NCI-H82 treated with DMSO at 0.1 percent for 48 hours (cell line): ENCODE measurements around the gene RNF166.

Experiments used
- DNase-seq: peaks from one replicate; lab custom pipeline; 2025; ENCODE audit not compliant: unreplicated experiment; lab: John Stamatoyannopoulos, UW

RNF166 gene

GRCh38 chr16:88739977-88740726, 33.9 kb upstream of the RNF166 start:
- DNase-seq, result no peak

DNA sequence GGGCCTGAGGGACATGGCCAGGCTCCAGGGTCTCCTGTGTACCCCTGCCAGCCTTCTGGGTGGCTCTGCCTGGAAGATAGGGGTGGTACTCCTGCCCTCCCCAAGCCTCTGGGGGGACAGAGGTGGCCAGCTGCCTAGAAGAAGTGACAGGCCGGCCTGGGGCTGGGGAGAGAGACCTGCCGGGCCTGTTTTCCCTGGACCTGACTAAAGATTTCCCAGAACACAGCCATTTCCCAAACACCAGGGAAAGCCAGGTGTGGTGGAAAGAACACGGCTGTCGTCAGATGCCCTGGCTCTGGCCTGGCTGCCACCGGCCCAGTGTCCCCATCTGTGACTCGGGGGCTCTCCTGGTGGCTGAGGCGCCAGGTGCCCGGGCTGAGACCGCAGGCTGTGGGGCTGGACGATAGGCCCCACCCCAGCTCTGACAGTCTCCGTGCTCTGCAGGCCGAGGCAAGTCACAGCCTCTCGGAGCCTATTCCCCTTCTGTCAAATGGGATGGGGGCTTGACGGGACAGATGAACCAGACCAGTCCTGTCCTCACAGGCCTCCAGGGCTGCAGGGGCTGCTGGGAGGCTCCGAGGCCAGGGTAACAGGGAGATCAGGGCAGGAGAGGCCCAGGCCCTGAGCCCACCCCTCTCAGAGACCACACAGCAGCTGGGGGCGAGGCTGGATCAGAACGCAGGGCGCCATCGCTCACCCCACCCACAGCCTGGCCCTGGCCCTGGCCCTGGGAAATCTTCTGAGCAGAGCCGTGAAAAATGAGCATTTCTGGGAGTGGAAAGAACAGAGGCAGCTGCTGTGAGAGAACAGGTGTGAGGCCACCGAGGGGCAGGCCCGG, 33.1 kb upstream of the RNF166 start:
- no peak for DNase-seq

GRCh38 chr16:88738151-88739084, 32.2 kb upstream of the RNF166 start:
- DNase-seq, result no peak

DNA sequence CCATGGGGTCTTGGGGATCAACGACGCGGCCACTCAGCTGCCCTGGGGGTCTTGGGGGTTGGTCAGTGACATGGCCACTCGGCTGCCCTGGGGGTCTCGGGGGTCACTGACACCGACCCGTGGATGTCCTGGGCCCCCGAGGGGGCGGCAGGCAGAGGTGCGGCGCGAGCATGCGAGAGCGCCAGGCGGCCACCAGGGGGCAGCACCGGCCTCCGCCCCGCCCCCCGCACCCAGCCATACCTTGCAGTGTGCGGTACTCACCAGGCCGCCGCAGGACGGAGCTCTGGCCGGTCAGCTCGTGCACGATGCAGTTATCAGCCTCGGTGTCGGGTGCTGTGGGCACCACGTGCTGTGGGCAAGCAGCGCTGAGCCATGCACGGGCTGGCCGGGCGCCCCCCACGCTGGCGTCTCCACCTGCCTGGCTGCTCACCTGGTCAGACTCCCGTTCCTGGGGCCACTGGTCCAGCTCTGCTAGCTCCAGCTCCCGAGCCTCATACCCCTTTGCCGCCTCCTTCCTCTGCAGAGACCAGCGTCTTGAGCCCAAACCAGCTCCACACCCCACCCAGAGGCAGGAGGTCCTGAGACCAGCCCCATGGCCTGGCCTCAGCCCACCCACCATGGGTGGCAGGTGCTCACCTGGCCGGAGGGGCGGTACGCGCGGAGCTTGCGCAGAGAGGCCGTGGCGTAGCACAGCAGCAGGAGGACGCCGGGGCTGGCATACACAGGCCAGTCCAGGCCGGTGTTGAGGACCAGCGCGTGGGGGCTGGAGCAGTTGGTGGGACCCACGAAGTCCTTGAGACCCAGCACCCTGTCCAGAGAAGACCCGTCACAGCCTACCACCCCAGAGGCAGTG, 31.3 kb upstream of the RNF166 start:
- DNase-seq, result no peak

DNA sequence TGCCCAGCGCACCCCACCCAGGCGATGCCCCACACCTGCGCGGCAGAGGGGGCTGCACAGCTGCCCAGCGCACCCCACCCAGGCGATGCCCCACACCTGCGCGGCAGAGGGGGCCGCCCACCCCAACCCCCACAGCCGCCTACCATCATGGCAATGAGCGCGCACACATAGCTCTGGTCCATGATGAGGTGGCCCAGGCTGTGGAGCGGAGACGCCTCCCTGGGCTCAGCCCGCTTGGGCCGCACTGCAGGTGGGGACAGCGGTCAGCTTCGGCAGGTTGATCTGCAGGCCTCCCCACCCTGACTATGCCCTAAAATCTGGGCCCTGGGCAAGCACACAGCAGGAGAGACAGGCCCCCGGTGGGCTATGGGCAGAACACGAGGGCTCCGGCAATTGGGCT, 30.3 kb upstream of the RNF166 start:
- no peak for DNase-seq

DNA sequence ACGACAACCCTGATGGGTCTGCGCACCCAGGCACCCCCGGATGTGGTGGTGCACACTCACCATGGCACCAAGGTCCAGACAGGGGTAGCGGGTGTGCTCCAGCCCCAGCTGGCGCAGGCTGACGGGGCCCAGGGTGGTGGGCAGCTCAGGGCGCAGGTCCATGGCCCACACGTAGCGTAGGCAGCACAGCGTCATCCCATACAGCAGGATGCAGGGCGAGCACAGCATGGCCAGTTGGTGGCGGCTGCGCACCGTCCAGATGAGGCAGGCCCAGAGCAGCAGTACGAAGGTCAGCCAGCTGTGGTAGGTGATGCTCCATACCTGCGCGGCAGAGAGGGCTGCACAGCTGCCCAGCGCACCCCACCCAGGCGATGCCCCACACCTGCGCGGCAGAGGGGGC, 29.9 kb upstream of the RNF166 start:
- DNase-seq, result no peak

- DNase-seq, result no peak
Measured at GRCh38 chr16:88735616-88736015, 29.4 kb upstream of the RNF166 start.

DNA sequence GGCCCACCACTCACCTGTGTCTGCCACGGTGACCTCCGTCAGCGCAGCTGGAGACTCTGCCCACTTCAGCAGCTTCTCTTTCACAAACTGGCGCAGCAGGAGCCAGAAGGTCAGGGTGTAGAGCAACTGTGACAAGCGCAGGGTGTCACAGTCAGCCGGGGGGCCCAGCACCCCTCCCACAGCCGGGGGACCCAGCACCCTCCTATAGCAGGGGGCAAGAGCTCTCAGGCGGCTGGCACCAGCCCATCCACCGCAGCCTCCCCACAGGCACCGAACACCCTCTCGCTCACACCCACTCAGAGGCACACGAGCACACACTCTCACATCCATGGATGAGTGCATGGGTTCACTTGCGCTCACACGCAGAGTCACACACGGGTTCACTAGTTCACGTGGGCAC, 28.9 kb upstream of the RNF166 start:
- DNase-seq, result no peak

- DNase-seq, result no peak
Measured at GRCh38 chr16:88734361-88734728, 28.1 kb upstream of the RNF166 start.

GRCh38 chr16:88733630-88734360, 27.6 kb upstream of the RNF166 start:
- no peak for DNase-seq

GRCh38 chr16:88732961-88733294, 26.7 kb upstream of the RNF166 start:
- no peak for DNase-seq

GRCh38 chr16:88732172-88732960, 26.2 kb upstream of the RNF166 start:
- DNase-seq, result no peak

DNA sequence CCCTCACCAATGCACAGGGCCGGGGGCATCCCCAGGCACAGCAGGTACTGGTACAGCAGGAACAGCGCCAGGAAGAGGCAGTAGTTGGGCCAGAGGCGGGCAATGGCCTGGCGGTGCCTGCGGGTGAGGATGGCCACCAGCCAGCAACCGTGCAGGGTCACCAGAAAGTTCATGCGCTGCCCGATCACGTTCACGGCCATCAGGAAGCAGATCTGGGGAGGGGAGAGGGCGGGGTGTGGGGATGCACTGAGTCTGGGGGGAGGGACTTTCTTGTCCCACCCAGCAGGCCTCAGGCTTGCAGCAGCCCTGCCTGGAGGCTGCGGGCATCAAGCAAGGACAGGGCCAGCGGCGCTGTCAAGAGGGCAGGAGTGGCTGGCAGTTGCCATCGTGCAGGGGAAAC, 25.5 kb upstream of the RNF166 start:
- DNase-seq, result no peak

GRCh38 chr16:88730632-88731607, 24.7 kb upstream of the RNF166 start:
- DNase-seq, result no peak

GRCh38 chr16:88727871-88728270, 21.7 kb upstream of the RNF166 start:
- no peak for DNase-seq

DNA sequence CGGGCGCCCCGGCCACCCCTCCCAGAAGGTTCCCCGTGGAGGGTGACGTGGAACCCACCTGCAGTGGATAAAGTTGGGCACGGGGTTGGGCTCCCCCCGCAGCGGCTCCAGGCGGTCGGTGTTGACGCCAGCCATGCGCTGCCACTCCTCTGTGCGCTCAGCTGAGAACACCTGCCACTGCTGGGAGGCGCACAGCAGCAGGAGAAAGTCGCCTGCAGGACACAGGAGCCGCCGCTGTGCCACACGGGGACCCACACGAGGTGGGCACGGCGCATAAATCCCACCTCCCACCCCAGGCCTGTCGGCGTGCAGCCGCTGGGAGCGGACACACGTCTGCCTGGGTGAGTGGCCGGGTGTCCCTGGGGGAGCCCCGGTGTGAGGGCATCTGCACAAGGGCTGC, 20.8 kb upstream of the RNF166 start:
- no peak for DNase-seq

- no peak for DNase-seq
Measured at GRCh38 chr16:88726408-88726749, 20.2 kb upstream of the RNF166 start.
